Lower lobe of right lung (tissue), 2 donors: ENCODE measurements around the gene MTIF2. TPM values are rescaled to one million over a fixed set of nuclear protein-coding genes. Genes with fewer than 3 reads are reported as not detected.

Source experiments
- ATAC-seq, 2 donors: fragments of 200-7000 bp; cut with Tn5 transposase; one replicate each; pipeline ENCODE4 v1.9.1; 2020 to 2022; ENCODE audit warnings: mild to moderate bottlenecking in 2 of 2, moderate library complexity in 2 of 2
- DNase-seq: peaks from one replicate; pipeline ENCODE4 v3.0.0-alpha.2; 2020
- H3K27ac ChIP-seq: fragments of 200-600 bp; one replicate; pipeline ENCODE4 v1.8.0; 2022
- H3K27me3 ChIP-seq: fragments of 200-600 bp; one replicate; pipeline ENCODE4 v1.8.0; 2022; ENCODE audit warnings: low read depth
- H3K36me3 ChIP-seq: fragments of 200-600 bp; one replicate; pipeline ENCODE4 v1.8.0; 2022; ENCODE audit warnings: mild to moderate bottlenecking
- H3K4me1 ChIP-seq: fragments of 200-600 bp; one replicate; pipeline ENCODE4 v1.8.0; 2022
- H3K4me3 ChIP-seq: fragments of 200-600 bp; one replicate; pipeline ENCODE4 v1.8.0; 2022; ENCODE audit warnings: mild to moderate bottlenecking
- H3K9me3 ChIP-seq: fragments of 200-600 bp; one replicate; pipeline ENCODE4 v1.8.0; 2022
- intact Hi-C: fragments of 100-400 bp; cut with DNase I; formaldehyde crosslinking; loops from one replicate; pipeline ENCODE4 v1.11.0; 2022
- long read RNA-seq: library from polyadenylated mRNA; unstranded; transcript quantifications from one replicate; pipeline ENCODE4 v2.0.0, GENCODE V29; 2021
- total RNA-seq: library from RNA; stranded (reverse); fragmentation: NEBNext Ultra II Directional; extraction: Animal tissue kit (Norgen Biotek cat#: 25700); gene quantifications from one replicate; pipeline ENCODE4 v1.2.1, GENCODE V29; 2021
- TF ChIP-seq, protein P1 (sequence below): fragments of 200-600 bp; IDR thresholded peaks from one replicate; pipeline ENCODE4 v1.8.0; 2022; ENCODE audit warnings: antibody characterized with exemption, mild to moderate bottlenecking
- donor health status: DM: no; HTN: yes; CAD: no; lungs with severe emphysema.

The MTIF2 gene, protein sequence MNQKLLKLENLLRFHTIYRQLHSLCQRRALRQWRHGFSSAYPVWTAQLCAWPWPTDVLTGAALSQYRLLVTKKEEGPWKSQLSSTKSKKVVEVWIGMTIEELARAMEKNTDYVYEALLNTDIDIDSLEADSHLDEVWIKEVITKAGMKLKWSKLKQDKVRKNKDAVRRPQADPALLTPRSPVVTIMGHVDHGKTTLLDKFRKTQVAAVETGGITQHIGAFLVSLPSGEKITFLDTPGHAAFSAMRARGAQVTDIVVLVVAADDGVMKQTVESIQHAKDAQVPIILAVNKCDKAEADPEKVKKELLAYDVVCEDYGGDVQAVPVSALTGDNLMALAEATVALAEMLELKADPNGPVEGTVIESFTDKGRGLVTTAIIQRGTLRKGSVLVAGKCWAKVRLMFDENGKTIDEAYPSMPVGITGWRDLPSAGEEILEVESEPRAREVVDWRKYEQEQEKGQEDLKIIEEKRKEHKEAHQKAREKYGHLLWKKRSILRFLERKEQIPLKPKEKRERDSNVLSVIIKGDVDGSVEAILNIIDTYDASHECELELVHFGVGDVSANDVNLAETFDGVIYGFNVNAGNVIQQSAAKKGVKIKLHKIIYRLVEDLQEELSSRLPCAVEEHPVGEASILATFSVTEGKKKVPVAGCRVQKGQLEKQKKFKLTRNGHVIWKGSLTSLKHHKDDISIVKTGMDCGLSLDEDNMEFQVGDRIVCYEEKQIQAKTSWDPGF
- 25.9 TPM for total RNA-seq
- long read RNA-seq, transcript MTIF2-201 (16 exons, 2,528 nt), result major isoform, 13 of 28 reads
- long read RNA-seq, partial matches to known transcripts, result 4 of 28 reads
- long read RNA-seq, other reads (novel, unspliced or antisense), result 11 of 28 reads

DNA sequence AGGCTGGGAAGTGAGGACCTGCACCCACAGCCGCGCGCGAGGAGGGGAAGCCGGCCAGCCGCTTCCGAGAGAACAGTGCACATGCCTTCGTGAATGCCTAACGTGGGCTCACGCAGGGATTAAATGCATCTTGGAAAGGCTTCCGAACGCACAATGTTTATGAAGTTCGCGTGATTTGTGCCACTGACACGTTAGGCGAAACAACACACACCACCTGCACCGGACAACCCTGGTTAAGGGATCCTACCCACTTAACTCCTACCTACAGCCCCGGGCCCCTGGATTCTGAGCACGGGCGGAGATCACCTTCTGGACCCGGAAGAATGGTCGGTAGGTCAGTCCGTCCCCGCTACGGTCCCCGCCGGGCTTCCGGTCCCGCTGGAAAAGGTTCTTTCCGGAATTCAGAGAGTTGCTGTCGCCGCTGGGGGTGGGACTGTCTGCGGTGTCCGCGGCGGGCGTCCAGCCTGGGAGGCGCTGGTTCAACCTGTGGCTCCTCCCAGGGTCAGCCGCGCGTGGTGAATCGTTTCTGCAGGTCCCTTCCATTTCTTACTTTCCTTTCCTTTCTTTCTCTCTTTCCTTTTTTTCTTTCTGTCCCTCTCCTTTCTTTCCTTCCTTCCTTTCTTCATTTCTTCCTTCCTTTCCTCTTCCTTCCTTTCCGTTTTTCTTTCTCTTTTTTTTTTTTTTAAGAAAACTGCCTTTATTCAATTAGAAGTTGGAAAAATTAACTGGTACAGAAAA, at the start of gene MTIF2:
Gene MTIF2, minus strand, starts transcription at position 325 of the 738 bp plus-strand sequence. CDS start 5,373 bp downstream, outside the sequence.
- Histone ChIP-seq H3K4me1 (peaks cover 17% of the 10 kb centered on the region), H3K27me3 (no peaks in the 10 kb centered on the region), H3K9me3 (no peaks in the 10 kb centered on the region), H3K27ac (peak within 1 kb of the TSS; percentile 92), H3K4me3 (peak within 1 kb of the TSS; percentile 83), H3K36me3 (peaks cover 24% of the 10 kb centered on the region)
- ATAC-seq (peak; percentile 99 to 100), DNase-seq (peak; percentile 97)
- TF ChIP-seq, protein P1, sequence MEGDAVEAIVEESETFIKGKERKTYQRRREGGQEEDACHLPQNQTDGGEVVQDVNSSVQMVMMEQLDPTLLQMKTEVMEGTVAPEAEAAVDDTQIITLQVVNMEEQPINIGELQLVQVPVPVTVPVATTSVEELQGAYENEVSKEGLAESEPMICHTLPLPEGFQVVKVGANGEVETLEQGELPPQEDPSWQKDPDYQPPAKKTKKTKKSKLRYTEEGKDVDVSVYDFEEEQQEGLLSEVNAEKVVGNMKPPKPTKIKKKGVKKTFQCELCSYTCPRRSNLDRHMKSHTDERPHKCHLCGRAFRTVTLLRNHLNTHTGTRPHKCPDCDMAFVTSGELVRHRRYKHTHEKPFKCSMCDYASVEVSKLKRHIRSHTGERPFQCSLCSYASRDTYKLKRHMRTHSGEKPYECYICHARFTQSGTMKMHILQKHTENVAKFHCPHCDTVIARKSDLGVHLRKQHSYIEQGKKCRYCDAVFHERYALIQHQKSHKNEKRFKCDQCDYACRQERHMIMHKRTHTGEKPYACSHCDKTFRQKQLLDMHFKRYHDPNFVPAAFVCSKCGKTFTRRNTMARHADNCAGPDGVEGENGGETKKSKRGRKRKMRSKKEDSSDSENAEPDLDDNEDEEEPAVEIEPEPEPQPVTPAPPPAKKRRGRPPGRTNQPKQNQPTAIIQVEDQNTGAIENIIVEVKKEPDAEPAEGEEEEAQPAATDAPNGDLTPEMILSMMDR, result no peak
- intact Hi-C loops, result no loop called here

DNA sequence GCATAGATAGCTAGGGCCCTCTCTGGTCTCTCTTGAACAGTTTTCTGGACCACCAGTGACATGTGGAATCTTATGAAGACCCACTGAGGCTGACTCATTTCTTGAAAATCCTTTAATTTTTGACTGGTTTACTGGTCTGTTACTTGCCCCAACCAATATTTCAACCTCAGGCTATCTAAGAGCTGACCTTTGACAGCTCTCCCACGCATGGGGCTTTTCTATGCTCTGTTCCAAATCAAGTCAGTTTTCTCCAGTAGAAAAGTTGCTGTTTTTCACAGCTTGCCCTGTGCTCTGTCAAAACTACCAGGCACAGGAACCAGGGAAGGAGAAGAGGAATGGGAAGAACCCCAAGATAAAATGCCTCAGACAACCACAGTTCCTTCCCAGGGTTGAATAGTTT, 46.0 kb upstream of the MTIF2 start:
- H3K4me3 ChIP-seq, result no peak overlapping the region
- H3K36me3 ChIP-seq, result peaks cover 89% of the 10 kb centered on the region
- no peaks in the 10 kb centered on the region for H3K9me3 ChIP-seq
- TF ChIP-seq, protein P1, result no peak
- intact Hi-C loops, result no loop called here
- ATAC-seq (no peak), DNase-seq (no peak)
- no peak overlapping the region for H3K27ac ChIP-seq
- no peaks in the 10 kb centered on the region for H3K4me1 ChIP-seq
- no peaks in the 10 kb centered on the region for H3K27me3 ChIP-seq

DNA sequence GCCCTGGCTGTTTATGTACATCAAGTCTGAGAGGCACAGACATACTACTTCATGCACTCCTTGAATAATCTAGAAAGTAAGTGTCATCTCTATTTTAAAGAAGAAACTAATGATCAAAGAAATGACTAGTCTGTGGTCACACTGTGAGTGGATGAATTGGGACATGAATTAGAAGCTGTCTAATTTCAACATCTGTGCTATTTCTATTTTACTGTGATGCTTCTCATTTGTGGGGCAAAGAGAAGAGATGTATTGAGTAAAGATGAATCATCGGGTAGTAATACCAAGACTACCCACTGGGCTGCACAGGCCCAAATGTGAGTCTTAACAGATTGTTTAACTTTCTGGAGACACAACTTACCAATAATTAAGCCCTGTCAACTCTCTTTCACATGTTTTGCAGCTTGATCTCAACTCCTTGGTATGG, 42.4 kb upstream of the MTIF2 start:
- H3K27me3 ChIP-seq, result no peaks in the 10 kb centered on the region
- TF ChIP-seq, protein P1, result no peak
- no peak for DNase-seq
- H3K4me3 ChIP-seq, result no peak overlapping the region
- H3K4me1 ChIP-seq, result no peaks in the 10 kb centered on the region
- no peaks in the 10 kb centered on the region for H3K9me3 ChIP-seq
- H3K36me3 ChIP-seq, result peaks cover 68% of the 10 kb centered on the region
- intact Hi-C loops, result no loop called here
- H3K27ac ChIP-seq, result no peak overlapping the region
- peak; percentile 41 to 55 for ATAC-seq

DNA sequence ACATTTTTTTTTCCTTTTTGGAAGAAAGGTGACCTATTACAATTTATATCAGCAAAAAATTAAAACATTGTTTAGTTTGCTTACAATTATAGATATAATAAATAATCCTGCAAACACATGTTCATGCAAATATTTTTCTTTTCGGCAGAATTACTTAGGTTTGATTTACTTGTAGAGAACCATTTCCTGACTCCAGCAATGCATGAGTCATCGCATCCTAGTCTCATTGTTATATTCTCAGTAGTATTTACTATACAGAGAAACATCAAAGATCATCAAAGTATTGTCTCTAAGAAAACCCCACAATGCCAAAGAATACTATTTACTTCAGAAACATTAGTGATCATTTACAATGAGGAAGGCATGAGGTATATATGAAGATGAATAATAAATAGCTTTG, 40.4 kb upstream of the MTIF2 start:
- H3K36me3 ChIP-seq, result peaks cover 49% of the 10 kb centered on the region
- TF ChIP-seq, protein P1, result no peak
- no peaks in the 10 kb centered on the region for H3K9me3 ChIP-seq
- H3K4me3 ChIP-seq, result no peak overlapping the region
- no peak for DNase-seq
- no peaks in the 10 kb centered on the region for H3K27me3 ChIP-seq
- no peak overlapping the region for H3K27ac ChIP-seq
- intact Hi-C loops, result no loop called here
- no peak for ATAC-seq
- H3K4me1 ChIP-seq, result no peaks in the 10 kb centered on the region

DNA sequence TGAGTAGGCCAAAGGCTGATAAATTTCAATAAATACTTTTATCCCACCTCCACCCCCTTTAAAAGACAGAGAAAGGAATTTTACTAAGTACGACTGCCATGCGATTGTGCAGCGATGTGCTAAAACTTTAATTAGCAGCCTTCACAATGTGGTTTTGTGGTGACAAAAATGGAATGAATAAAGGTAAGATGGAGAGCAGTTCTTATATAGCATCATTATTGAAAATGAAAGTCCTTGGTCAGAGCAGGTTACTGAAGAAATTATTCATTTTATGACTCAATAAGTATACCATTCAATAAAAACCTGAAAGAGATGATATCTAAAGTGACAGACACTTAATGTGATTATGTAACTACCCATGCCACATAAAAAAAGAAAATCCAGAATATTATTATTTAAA, 33.2 kb upstream of the MTIF2 start:
- ATAC-seq, result no peak
- no peaks in the 10 kb centered on the region for H3K9me3 ChIP-seq

More for the DNA sequence above, 33.2 kb upstream of the MTIF2 start:
- no peaks in the 10 kb centered on the region for H3K27me3 ChIP-seq
- H3K36me3 ChIP-seq, result peaks cover 16% of the 10 kb centered on the region
- TF ChIP-seq, protein P1, result no peak
- no peaks in the 10 kb centered on the region for H3K4me1 ChIP-seq
- intact Hi-C loops, result no loop called here
- no peak overlapping the region for H3K27ac ChIP-seq
- DNase-seq, result no peak
- H3K4me3 ChIP-seq, result no peak overlapping the region
